Trophoblast cell (in vitro differentiated cells and primary cell): ENCODE measurements around the gene CCDC192.

Source experiments
- DNase-seq, 2 donors: peaks; one replicate each; pipeline ENCODE4 v3.0.0-alpha.2; 2016
- H2AFZ ChIP-seq: 2 replicates; pipeline ENCODE4 v1.6.1; 2013; ENCODE audit warnings: low read length, moderate library complexity, mild to moderate bottlenecking; ENCODE audit not compliant: insufficient read depth, poor library complexity
- H2AK5ac ChIP-seq: 2 replicates; pipeline ENCODE4 v1.6.1; 2013; ENCODE audit warnings: mild to moderate bottlenecking, low read length
- H2BK120ac ChIP-seq: 2 replicates; pipeline ENCODE4 v1.6.1; 2013; ENCODE audit warnings: low read length, mild to moderate bottlenecking, moderate library complexity; ENCODE audit not compliant: insufficient read depth, poor library complexity
- H2BK12ac ChIP-seq: 2 replicates; pipeline ENCODE4 v1.6.1; 2013; ENCODE audit warnings: mild to moderate bottlenecking, low read length, moderate library complexity
- H2BK5ac ChIP-seq: 2 replicates; pipeline ENCODE4 v1.6.1; 2013; ENCODE audit warnings: low read length, low read depth, moderate library complexity, mild to moderate bottlenecking; ENCODE audit not compliant: poor library complexity
- H3K14ac ChIP-seq: 2 replicates; pipeline ENCODE4 v1.6.1; 2013; ENCODE audit warnings: mild to moderate bottlenecking, low read length
- H3K18ac ChIP-seq: 2 replicates; pipeline ENCODE4 v1.6.1; 2013; ENCODE audit warnings: mild to moderate bottlenecking, low read length
- H3K23ac ChIP-seq: 2 replicates; pipeline ENCODE4 v1.6.1; 2013; ENCODE audit warnings: low read length
- H3K27ac ChIP-seq: 2 replicates; pipeline ENCODE4 v1.5.1; 2013; ENCODE audit warnings: low read depth, mild to moderate bottlenecking, inconsistent platforms, low read length, moderate library complexity
- H3K27me3 ChIP-seq: 2 replicates; pipeline ENCODE4 v1.6.1; 2013; ENCODE audit warnings: inconsistent platforms, mild to moderate bottlenecking, low read length, moderate library complexity; ENCODE audit not compliant: insufficient read depth
- H3K36me3 ChIP-seq, 2 experiments: 1 replicate in 1 of 2; 2 replicates in 1 of 2; pipeline ENCODE4 v1.6.1; 2013; ENCODE audit warnings: low read length in 2 of 2, mild to moderate bottlenecking in 2 of 2, moderate library complexity in 1 of 2; ENCODE audit not compliant: insufficient read depth in 2 of 2, control insufficient read depth in 1 of 2
- H3K4ac ChIP-seq: 2 replicates; pipeline ENCODE4 v1.6.1; 2013; ENCODE audit warnings: low read depth, mild to moderate bottlenecking, low read length, moderate library complexity
- H3K4me1 ChIP-seq, 2 experiments: 1 replicate in 1 of 2; 2 replicates in 1 of 2; pipeline ENCODE4 v1.6.1; 2013; ENCODE audit warnings: low read length in 2 of 2, mild to moderate bottlenecking in 2 of 2, moderate library complexity in 1 of 2; ENCODE audit not compliant: insufficient read depth in 2 of 2, control insufficient read depth in 1 of 2
- H3K4me2 ChIP-seq: 2 replicates; pipeline ENCODE4 v1.6.1; 2013; ENCODE audit warnings: inconsistent platforms, mild to moderate bottlenecking, low read length, moderate library complexity
- H3K4me3 ChIP-seq: 2 replicates; pipeline ENCODE4 v1.5.1; 2013; ENCODE audit warnings: mild to moderate bottlenecking, low read depth, low read length, inconsistent platforms
- H3K79me1 ChIP-seq: one replicate; pipeline ENCODE4 v1.6.1; 2013; ENCODE audit warnings: low read length
- H3K79me2 ChIP-seq: 2 replicates; pipeline ENCODE4 v1.6.1; 2013; ENCODE audit warnings: low read length, mild to moderate bottlenecking; ENCODE audit not compliant: control insufficient read depth, insufficient read depth, poor library complexity
- H3K9ac ChIP-seq: 2 replicates; pipeline ENCODE4 v1.6.1; 2013; ENCODE audit warnings: mild to moderate bottlenecking, low read length
- H3K9me3 ChIP-seq: 2 replicates; pipeline ENCODE4 v1.6.1; 2013; ENCODE audit warnings: low read depth, mild to moderate bottlenecking, control low read depth, inconsistent platforms, low read length; ENCODE audit not compliant: insufficient read depth
- H4K12ac ChIP-seq: 2 replicates; pipeline ENCODE4 v1.6.1; 2013; ENCODE audit warnings: low read depth, mild to moderate bottlenecking, low read length, moderate library complexity
- H4K8ac ChIP-seq: 2 replicates; pipeline ENCODE4 v1.6.1; 2013; ENCODE audit warnings: low read depth, mild to moderate bottlenecking, low read length, moderate library complexity
- H4K91ac ChIP-seq: one replicate; pipeline ENCODE4 v1.6.1; 2013; ENCODE audit warnings: low read depth, mild to moderate bottlenecking, low read length, moderate library complexity

CCDC192 gene

GRCh38 chr5:127988146-127988760 lies 285.1 kb downstream of the CCDC192 start:
- DNase-seq, result no peak
- H2BK12ac ChIP-seq, result no peak overlapping the region
- no peak overlapping the region for H2AFZ ChIP-seq
- no peaks in the 10 kb centered on the region for H3K79me1 ChIP-seq
- H3K4me2 ChIP-seq, result no peak overlapping the region
- H2AK5ac ChIP-seq, result no peak overlapping the region
- H3K4me1 ChIP-seq, result no peaks in the 10 kb centered on the region
- no peak overlapping the region for H4K8ac ChIP-seq
- no peaks in the 10 kb centered on the region for H3K9me3 ChIP-seq
- no peak overlapping the region for H3K4me3 ChIP-seq
- no peak overlapping the region for H3K18ac ChIP-seq
- H3K27me3 ChIP-seq, result no peaks in the 10 kb centered on the region
- no peak overlapping the region for H3K9ac ChIP-seq
- no peak overlapping the region for H3K4ac ChIP-seq
- H4K91ac ChIP-seq, result no peak overlapping the region
- no peak overlapping the region for H3K14ac ChIP-seq
- H3K79me2 ChIP-seq, result no peaks in the 10 kb centered on the region
- no peak overlapping the region for H2BK5ac ChIP-seq
- no peak overlapping the region for H3K23ac ChIP-seq
- no peak overlapping the region for H2BK120ac ChIP-seq
- no peak overlapping the region for H4K12ac ChIP-seq
- H3K36me3 ChIP-seq, result no peaks in the 10 kb centered on the region
- no peak overlapping the region for H3K27ac ChIP-seq
